ENCODE data around the gene PRELID1. TPM values are rescaled to one million over a fixed set of nuclear protein-coding genes. Genes with fewer than 3 reads are reported as not detected.

PRELID1 gene
- total RNA-seq, 2 donors from 2014 or later = 157 to 165 TPM

- H3K36me3 ChIP-seq (ENCODE audit: control insufficient read depth, insufficient read depth, low read length) = peaks cover 10% of the 10 kb centered on the region
- DNase-seq = no peak
- H3K4me1 ChIP-seq (ENCODE audit: control insufficient read depth, insufficient read depth, low read length) = peaks cover 11% of the 10 kb centered on the region
- Mint-ChIP-seq H3K36me3 (ENCODE audit: low read depth) (peaks cover 6% of the 10 kb centered on the region), H3K4me1 (peaks cover 14% of the 10 kb centered on the region), H3K4me3 (no peak overlapping the region), H3K27ac (no peak overlapping the region), H3K9me3 (no peaks in the 10 kb centered on the region), H3K27me3 (ENCODE audit: insufficient read depth) (peaks cover 49% of the 10 kb centered on the region)
- peaks cover 12% of the 10 kb centered on the region for H3K27me3 ChIP-seq (ENCODE audit: control insufficient read depth, insufficient read depth, low read length, poor library complexity, severe bottlenecking)
- no peak overlapping the region for H3K27ac ChIP-seq (ENCODE audit: low read depth, low read length)
- TF ChIP-seq CTCF (conservative IDR thresholded peaks at IDR 0.05) = no peak
- H3K9me3 ChIP-seq (ENCODE audit: control insufficient read depth, low read length) = no peaks in the 10 kb centered on the region
- whole genome bisulfite sequencing, 2 experiments (ENCODE audit: insufficient coverage in 1 of 2, insufficient read length in 1 of 2) = 84 to 90% methylated on average over 2 to 3 of the region's 3 CpGs
- no peak overlapping the region for H3K9ac ChIP-seq (ENCODE audit: extremely low read depth, low read length, poor library complexity, severe bottlenecking)
- H3K4me3 ChIP-seq (ENCODE audit: low read length) = no peak overlapping the region
Observed at GRCh38 chr5:177354256-177354655, 50.7 kb downstream of the PRELID1 start.

GRCh38 chr5:177354711-177355110 lies 51.1 kb downstream of the PRELID1 start:
- H3K4me3 ChIP-seq (ENCODE audit: low read length) = no peak overlapping the region
- Mint-ChIP-seq H3K4me1 (peaks cover 11% of the 10 kb centered on the region), H3K36me3 (ENCODE audit: low read depth) (peaks cover 3% of the 10 kb centered on the region), H3K9me3 (no peaks in the 10 kb centered on the region), H3K27ac (no peak overlapping the region), H3K4me3 (no peak overlapping the region), H3K27me3 (ENCODE audit: insufficient read depth) (peaks cover 52% of the 10 kb centered on the region)
- peaks cover 12% of the 10 kb centered on the region for H3K27me3 ChIP-seq (ENCODE audit: control insufficient read depth, insufficient read depth, low read length, poor library complexity, severe bottlenecking)
- peaks cover 10% of the 10 kb centered on the region for H3K4me1 ChIP-seq (ENCODE audit: control insufficient read depth, insufficient read depth, low read length)
- H3K27ac ChIP-seq (ENCODE audit: low read depth, low read length) = no peak overlapping the region
- H3K9me3 ChIP-seq (ENCODE audit: control insufficient read depth, low read length) = no peaks in the 10 kb centered on the region
- WGBS, 2 experiments (ENCODE audit: insufficient coverage in 1 of 2, insufficient read length in 1 of 2) = 74 to 81% methylated on average over 3 of the region's 3 CpGs
- H3K9ac ChIP-seq (ENCODE audit: extremely low read depth, low read length, poor library complexity, severe bottlenecking) = no peak overlapping the region
- no peak for TF ChIP-seq CTCF (conservative IDR thresholded peaks at IDR 0.05)
- H3K36me3 ChIP-seq (ENCODE audit: control insufficient read depth, insufficient read depth, low read length) = peaks cover 6% of the 10 kb centered on the region
- no peak for DNase-seq

GRCh38 chr5:177355162-177355867 lies 51.7 kb downstream of the PRELID1 start:
- DNase-seq = no peak
- H3K9me3 Mint-ChIP-seq = no peaks in the 10 kb centered on the region
- H3K36me3 Mint-ChIP-seq (ENCODE audit: low read depth) = no peaks in the 10 kb centered on the region
- Histone ChIP-seq H3K4me3 (ENCODE audit: low read length) (no peak overlapping the region), H3K36me3 (ENCODE audit: control insufficient read depth, insufficient read depth, low read length) (no peaks in the 10 kb centered on the region), H3K27me3 (ENCODE audit: control insufficient read depth, insufficient read depth, low read length, poor library complexity, severe bottlenecking) (peaks cover 12% of the 10 kb centered on the region), H3K4me1 (ENCODE audit: control insufficient read depth, insufficient read depth, low read length) (peaks cover 4% of the 10 kb centered on the region), H3K9me3 (ENCODE audit: control insufficient read depth, low read length) (no peaks in the 10 kb centered on the region), H3K27ac (ENCODE audit: low read depth, low read length) (no peak overlapping the region), H3K9ac (ENCODE audit: extremely low read depth, low read length, poor library complexity, severe bottlenecking) (no peak overlapping the region)
- 95% methylated on average over 1 of the region's 1 CpG; no CpG with 5 or more reads in 1 of the 2 experiments for WGBS, 2 experiments (ENCODE audit: insufficient coverage in 1 of 2, insufficient read length in 1 of 2)
- no peak for TF ChIP-seq CTCF (conservative IDR thresholded peaks at IDR 0.05)
- no peak overlapping the region for H3K4me3 Mint-ChIP-seq
- H3K27ac Mint-ChIP-seq = no peak overlapping the region
- peaks cover 56% of the 10 kb centered on the region for H3K27me3 Mint-ChIP-seq (ENCODE audit: insufficient read depth)
- peaks cover 6% of the 10 kb centered on the region for H3K4me1 Mint-ChIP-seq
